Inferior parietal cortex (tissue), 1 donor: ENCODE data around the gene SKAP1.
"Not testable (repeated sequence)": the region's sequence is repeated elsewhere in the genome, so short reads cannot be mapped to it uniquely, and the experiment has no call there.

Source experiments
- DNase-seq: peaks from one replicate; pipeline ENCODE4 v3.0.0-alpha.2; 2016; ENCODE audit errors: extremely low spot score

The SKAP1 gene

DNA sequence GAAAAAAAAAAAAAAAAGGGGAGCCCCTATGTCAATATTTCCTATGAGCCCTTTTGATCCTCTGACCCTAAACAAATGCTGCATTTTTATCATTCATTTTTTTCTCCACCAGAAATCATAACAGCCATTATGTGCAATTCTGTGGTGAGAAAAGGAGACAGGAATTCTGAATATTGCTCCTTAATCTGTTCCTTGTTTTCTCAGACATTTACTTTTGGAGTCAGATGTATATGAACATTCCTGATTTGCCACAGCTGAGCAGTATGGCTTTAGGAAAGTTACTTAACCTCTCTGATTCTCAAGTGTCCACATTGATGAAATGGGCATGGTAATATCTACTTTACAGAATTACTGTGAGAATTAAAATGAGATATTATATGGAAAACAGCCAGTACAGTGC, 144.4 kb downstream of the SKAP1 start:
- DNase-seq, result no peak

- DNase-seq, result no peak
Measured at GRCh38 chr17:48283907-48284306, 146.1 kb downstream of the SKAP1 start.

DNA sequence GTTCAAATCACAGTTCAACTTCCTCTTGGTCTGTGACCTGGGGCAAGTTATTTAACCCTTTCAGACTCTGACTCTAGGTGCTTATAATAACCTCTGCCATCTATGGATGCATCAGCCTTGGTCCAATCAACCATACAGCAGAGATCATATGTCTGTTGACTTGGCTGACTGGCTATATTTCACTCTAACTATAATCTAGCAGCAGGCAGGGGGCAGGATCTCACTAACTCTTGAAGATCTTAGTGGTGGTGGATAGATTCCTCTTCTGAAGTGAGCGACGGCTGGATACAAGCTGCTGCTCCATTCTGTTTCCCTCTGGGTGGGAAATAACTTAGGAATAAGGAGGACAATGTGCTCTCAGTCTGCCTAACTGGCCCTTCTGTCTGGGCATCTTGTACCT, 146.6 kb downstream of the SKAP1 start:
- DNase-seq, result no peak

DNA sequence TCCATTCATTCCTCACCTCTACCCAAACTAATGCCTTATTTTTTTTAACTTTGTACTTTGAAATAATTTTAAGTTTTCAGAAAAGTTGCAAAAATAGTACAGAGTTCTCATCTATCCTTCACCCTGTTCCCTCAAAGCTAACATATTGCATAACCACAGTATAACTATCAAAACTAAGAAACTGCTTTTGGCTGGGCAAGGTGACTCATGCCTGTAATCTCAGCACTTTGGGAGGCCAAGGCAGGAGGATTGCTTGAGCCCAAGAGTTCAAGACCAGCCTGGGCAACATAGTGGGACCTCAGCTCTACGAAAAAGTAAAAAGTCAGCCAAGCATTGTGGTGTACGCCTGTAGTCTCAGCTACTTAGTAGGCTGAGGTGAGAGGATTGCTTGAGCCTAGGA, 147.7 kb downstream of the SKAP1 start:
- DNase-seq, result no peak

DNA sequence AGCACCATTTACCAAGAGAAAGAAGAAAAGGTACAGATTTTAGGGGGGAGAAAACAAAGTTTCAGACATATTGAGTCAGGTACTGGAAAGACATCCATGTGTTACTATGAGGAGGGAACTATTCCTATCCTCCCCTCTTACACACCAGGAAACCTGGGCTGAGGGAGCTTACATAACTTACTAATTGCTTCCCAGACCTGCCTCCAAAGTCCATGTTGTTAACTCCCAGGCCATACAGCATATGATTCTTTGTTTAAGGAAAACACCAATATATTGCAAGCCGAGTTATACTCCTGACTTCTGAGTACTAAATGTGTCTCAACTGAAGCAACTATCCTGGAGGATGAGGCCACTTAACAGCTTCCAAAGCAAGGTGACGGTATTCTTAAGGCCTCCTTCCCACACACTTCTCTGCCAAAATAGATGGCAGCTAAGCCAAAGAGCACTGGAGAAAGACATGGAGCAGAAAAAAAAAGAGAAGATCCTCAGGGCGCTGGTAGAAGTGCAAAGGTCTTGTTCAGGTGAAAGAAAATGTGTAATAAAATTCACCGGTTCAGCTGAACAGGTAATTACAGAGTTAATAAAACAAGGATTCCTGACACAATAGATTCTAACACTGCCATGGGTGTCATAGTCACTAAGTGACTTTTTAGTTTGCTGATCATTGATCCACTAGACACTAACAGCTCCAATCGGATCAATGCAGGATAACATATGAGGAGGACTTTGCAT, 151.1 kb downstream of the SKAP1 start:
- no peak for DNase-seq

DNA sequence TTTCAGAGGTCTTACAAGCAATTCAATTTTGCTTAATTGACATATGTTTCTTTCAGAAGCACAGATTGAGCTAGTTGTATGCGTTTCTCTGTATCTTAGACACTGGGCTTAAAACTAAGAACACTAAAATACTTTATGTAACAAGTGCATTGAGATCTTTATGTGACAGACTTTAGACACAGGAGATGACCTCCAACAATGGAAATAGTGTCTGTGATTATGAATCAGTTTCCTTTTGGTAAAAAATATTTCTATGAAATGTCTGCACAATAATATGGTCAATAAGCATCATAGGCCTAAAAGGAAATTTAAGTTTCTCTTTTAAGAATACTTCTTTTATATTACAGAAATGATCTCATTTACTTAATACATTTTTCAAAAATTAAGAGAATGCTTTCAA, 153.2 kb downstream of the SKAP1 start:
- no peak for DNase-seq

DNA sequence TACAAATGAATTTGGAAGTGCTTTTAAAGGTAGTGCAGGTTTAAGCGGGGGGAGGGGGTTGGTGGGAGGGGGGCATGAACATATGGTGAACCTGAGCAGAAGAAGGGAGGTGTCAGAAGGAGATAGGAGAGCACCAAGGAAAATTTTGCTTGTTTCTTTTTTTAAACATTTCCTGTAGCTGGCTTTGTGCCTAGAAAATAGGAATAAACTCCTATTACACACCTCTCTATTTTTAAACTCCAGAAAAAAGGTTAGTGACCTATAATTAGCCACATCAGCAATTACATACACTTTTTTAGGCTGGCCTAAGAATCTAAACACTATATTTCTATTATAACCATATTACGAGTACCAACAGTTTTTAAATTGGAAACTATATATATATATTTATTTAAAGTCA, 159.1 kb downstream of the SKAP1 start:
- DNase-seq, result no peak

GRCh38 chr17:48269209-48269608, 160.8 kb downstream of the SKAP1 start:
- no peak for DNase-seq

DNA sequence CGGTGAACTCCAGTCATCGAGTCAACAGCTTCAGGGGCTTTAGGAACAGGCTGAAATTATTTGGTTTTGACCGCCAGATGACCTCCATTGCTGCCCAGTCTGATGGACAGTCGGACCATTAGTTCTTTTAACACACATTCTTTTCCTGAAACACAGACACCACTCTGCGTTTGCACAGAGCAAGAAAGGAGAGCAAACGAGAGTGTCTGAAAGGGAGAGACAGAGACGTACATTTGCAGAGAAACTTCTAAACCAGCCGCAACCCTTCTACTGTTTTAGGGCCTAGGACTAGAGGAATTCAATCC, 166.3 kb downstream of the SKAP1 start:
- no peak for DNase-seq

- DNase-seq, result no peak
Measured at GRCh38 chr17:48262982-48263730, 166.9 kb downstream of the SKAP1 start.

- no peak for DNase-seq
Measured at GRCh38 chr17:48261297-48261880, 168.6 kb downstream of the SKAP1 start.

GRCh38 chr17:48259694-48260291, 170.2 kb downstream of the SKAP1 start:
- DNase-seq, result peak; percentile 14

DNA sequence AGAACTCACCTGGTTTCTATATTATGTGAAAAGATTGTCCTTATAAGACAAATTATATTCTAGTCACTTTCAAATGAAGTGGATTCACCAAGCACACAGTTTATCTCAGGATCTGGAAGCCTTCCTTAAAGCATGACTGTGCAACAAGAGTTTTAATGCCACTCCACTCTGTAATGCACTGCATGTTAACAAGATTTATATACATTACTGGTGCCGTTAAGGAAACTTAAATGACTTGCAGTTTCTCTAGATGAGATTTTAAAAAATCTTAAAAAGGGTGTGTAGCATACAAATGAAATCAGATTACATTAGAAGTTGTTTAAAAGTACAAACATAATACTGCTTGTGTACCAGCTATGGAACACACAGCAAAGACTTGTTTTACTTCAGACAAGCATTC, 171.7 kb downstream of the SKAP1 start:
- no peak for DNase-seq

- DNase-seq, result no peak
Measured at GRCh38 chr17:48255759-48256158, 174.3 kb downstream of the SKAP1 start.

DNA sequence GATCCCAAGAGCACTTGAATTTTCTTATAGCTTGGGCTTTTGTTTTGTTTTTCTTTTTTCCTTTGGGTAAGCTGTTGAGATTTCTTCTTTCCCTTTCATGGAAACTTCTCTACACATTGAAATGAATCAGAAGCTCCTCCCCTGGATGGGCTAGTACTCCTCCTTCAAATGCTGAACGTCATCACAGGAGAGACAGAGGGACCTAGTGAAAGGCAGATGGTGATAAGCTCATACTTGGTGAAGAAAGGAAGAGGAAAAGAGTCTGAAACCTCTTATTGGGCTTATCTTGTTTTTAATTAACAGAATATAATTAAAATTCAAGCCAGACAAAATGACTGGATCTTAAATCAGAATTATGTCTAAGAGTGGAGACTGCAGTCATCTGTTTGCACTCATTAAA, 175.1 kb downstream of the SKAP1 start:
- DNase-seq, result no peak

DNA sequence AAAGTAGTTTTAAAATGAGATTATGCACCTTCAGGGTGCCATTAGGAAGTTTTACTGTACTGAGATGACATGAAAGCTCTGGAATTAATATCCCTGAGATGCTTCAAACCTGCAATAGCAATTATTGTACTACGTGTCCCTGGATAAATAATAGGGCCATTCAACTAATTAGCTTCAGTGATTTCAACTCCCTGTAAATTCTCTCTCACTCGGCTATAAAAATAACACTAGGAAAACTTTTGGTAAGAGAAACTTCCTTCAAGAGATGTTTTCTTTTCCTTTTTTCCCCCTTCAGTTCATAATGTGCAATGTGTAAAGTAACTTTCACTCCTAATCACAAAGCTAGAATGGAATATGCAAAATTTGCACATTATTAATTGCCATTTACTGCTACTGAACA, 176.0 kb downstream of the SKAP1 start:
- DNase-seq, result no peak

GRCh38 chr17:48251950-48252349, 178.1 kb downstream of the SKAP1 start:
- no peak for DNase-seq

GRCh38 chr17:48250949-48251348, 179.1 kb downstream of the SKAP1 start:
- no peak for DNase-seq

DNA sequence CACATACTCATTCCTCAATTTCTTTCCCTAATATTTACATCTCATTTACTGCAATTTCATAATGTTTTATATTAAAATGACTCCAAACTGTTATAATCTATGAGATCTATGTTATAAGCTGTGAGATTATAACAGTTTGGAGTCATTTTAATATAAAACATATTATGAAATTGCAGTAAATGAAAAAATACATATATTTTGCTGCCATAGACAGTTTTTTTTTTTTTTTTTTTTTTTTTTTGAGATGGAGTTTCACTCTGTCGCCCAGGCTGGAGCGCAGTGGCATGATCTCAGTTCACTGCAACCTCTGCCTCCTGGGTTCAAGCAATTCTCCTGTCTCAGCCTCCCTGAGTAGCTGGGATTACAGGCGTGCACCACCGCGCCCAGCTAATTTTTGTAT, 180.0 kb downstream of the SKAP1 start:
- DNase-seq, result not testable (repeated sequence)

GRCh38 chr17:48247603-48248002, 182.4 kb downstream of the SKAP1 start:
- DNase-seq, result no peak

DNA sequence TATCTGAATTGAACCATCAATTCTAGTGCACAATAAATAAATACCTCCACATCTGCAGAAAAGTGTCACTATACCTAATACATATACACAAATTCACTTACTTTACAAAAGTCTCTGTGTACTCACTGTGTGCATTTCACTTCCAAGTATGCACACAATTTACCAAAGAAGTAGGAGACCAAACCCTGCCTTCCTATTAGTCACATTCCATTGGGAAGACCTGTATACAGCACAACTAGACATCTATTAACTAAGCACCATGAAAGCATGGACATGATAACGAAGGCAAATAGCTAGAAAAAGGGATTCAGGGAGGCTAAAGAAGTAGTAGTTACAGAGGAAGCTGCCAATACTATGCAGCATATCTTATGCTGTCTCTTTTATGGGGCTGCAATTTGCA, 183.0 kb downstream of the SKAP1 start:
- no peak for DNase-seq

DNA sequence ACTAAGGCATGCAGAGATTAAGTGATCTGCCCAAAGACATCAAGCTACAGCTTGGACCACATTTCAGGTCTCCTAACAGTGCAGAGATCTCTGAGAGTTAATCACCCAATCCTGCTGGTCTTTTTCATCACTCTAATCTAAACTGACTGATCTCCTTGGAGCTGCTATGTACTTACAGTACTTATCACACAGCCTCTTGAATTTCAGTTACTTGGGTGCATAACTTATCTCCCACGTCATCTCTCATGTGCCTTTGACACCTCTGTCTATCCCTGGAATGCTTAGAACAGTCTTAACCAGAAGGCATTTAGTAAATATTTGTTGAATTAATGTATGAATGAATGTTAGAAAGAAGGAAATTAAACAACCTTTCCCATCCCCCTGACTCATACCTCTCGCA, 183.4 kb downstream of the SKAP1 start:
- DNase-seq, result no peak

GRCh38 chr17:48245465-48246033, 184.5 kb downstream of the SKAP1 start:
- not testable (repeated sequence) for DNase-seq
